B cell (primary cell): Measurements from ENCODE around the gene UAP1L1. TPM values are rescaled to one million over a fixed set of nuclear protein-coding genes. Genes with fewer than 3 reads are reported as not detected.

Experiments
- ATAC-seq: fragments of 200-7000 bp; cut with Tn5 transposase; one replicate; pipeline ENCODE4 v1.10.0; 2021; ENCODE audit warnings: low read depth, mild to moderate bottlenecking, moderate number of reproducible peaks, moderate library complexity
- CTCF ChIA-PET: fragments of 350-600 bp; sonication (Branson Sonifier 250); formaldehyde crosslinking; loops from one replicate; lab custom pipeline; 2021; ENCODE audit warnings: antibody characterized with exemption, inconsistent platforms; lab: Charles Lee
- POLR2A ChIA-PET: fragments of 350-600 bp; sonication (Branson Sonifier 250); formaldehyde crosslinking; loops from one replicate; lab custom pipeline; 2021; ENCODE audit warnings: antibody characterized with exemption; lab: Charles Lee
- DNase-seq: peaks from one replicate; pipeline ENCODE4 v3.0.0; 2013
- H2AFZ ChIP-seq: 2 replicates; pipeline ENCODE4 v1.6.1; 2012; ENCODE audit warnings: mild to moderate bottlenecking, low read depth, low read length; ENCODE audit not compliant: insufficient read depth, poor library complexity, severe bottlenecking
- H3K27ac ChIP-seq, 2 donors: 1 replicate in 1 of 2; 2 replicates in 1 of 2; pipeline ENCODE4 v1.5.1; 2012 to 2013; ENCODE audit warnings: low read length in 2 of 2, mild to moderate bottlenecking in 2 of 2, moderate library complexity in 1 of 2
- H3K27me3 ChIP-seq, 4 experiments: fragments of 200-600 bp in 1 of 4; sonication (generic) in 1 of 4; replicated peaks in 1 of 4; 1 replicate in 2 of 4; 2 replicates in 2 of 4; pipeline versions ENCODE4 v1.6.1 to v1.7.0; 2013 to 2016; ENCODE audit warnings: low read length in 3 of 4, mild to moderate bottlenecking in 2 of 4, mixed read lengths in 1 of 4, moderate library complexity in 1 of 4; ENCODE audit not compliant: insufficient read depth in 4 of 4, control insufficient read depth in 3 of 4; ENCODE audit errors: control extremely low read depth in 1 of 4
- H3K36me3 ChIP-seq, 2 experiments: replicated peaks in 1 of 2; 1 replicate in 1 of 2; 2 replicates in 1 of 2; pipeline versions ENCODE4 v1.6.1 to v1.7.1; 2013; ENCODE audit warnings: low read length in 1 of 2; ENCODE audit not compliant: insufficient read depth in 2 of 2, control insufficient read depth in 1 of 2; ENCODE audit errors: control extremely low read depth in 1 of 2, extremely low read depth in 1 of 2
- H3K4me1 ChIP-seq, 2 donors: fragments of 200-600 bp in 1 of 2; sonication (generic) in 1 of 2; 1 replicate in 1 of 2; 2 replicates in 1 of 2; pipeline versions ENCODE4 v1.5.1 to v1.6.1; 2013 to 2017; ENCODE audit warnings: low read length in 2 of 2; ENCODE audit not compliant: control insufficient read depth in 2 of 2, insufficient read depth in 2 of 2
- H3K4me2 ChIP-seq: replicated peaks from 2 replicates; pipeline ENCODE3; 2012; ENCODE audit warnings: mild to moderate bottlenecking, low read depth, low read length; ENCODE audit not compliant: poor library complexity, severe bottlenecking
- H3K4me3 ChIP-seq, 5 experiments: fragments of 200-600 bp in 1 of 5; sonication (generic) in 1 of 5; 1 replicate in 3 of 5; 2 replicates in 2 of 5; pipeline versions ENCODE4 v1.5.1 to v1.7.0; 2011 to 2016; ENCODE audit warnings: low read length in 4 of 5, mild to moderate bottlenecking in 4 of 5, low read depth in 2 of 5, control low read depth in 1 of 5, moderate library complexity in 1 of 5; ENCODE audit not compliant: insufficient read depth in 1 of 5; ENCODE audit errors: control extremely low read depth in 1 of 5, extremely low read depth in 1 of 5
- H3K79me2 ChIP-seq: fragments of 200-600 bp; sonication (generic); one replicate; pipeline ENCODE4 v1.6.0; 2016; ENCODE audit warnings: low read length; ENCODE audit not compliant: control insufficient read depth, insufficient read depth
- H3K9ac ChIP-seq: fragments of 200-600 bp; sonication (generic); 2 replicates; pipeline ENCODE4 v1.6.1; 2017; ENCODE audit warnings: mild to moderate bottlenecking, low read length, moderate library complexity
- H3K9me3 ChIP-seq, 3 donors: one replicate each; pipeline versions ENCODE4 v1.6.1 to v1.7.1; 2013; ENCODE audit warnings: low read length in 2 of 3; ENCODE audit not compliant: control insufficient read depth in 2 of 3, insufficient read depth in 1 of 3; ENCODE audit errors: control extremely low read depth in 1 of 3
- H4K20me1 ChIP-seq: 2 replicates; pipeline ENCODE4 v1.6.0; 2012; ENCODE audit warnings: mild to moderate bottlenecking, low read length; ENCODE audit not compliant: insufficient read depth, control insufficient read depth, poor library complexity, severe bottlenecking
- H3K27ac Mint-ChIP-seq: one replicate; pipeline ENCODE4 v1.8.0; 2021; ENCODE audit warnings: mixed read lengths
- H3K27me3 Mint-ChIP-seq: one replicate; pipeline ENCODE4 v1.8.0; 2021; ENCODE audit warnings: mixed read lengths
- H3K4me1 Mint-ChIP-seq: one replicate; pipeline ENCODE4 v1.8.0; 2021; ENCODE audit warnings: mixed read lengths
- H3K4me3 Mint-ChIP-seq: one replicate; pipeline ENCODE4 v1.8.0; 2021; ENCODE audit warnings: mixed read lengths
- H3K9me3 Mint-ChIP-seq: one replicate; pipeline ENCODE4 v1.8.0; 2022; ENCODE audit warnings: mixed read lengths; ENCODE audit not compliant: insufficient read depth
- CTCF ChIP-seq: fragments of 200-600 bp; IDR thresholded peaks from one replicate; pipeline ENCODE4 v1.8.0; 2022; ENCODE audit warnings: antibody characterized with exemption, mild to moderate bottlenecking
- EZH2 ChIP-seq: IDR thresholded peaks from 2 replicates; pipeline ENCODE4 v1.6.1; 2012; ENCODE audit warnings: borderline replicate concordance, low read depth, mild to moderate bottlenecking, moderate library complexity, low read length; ENCODE audit not compliant: insufficient read depth, poor library complexity, severe bottlenecking
- WGBS: methylation state at CpG from one replicate; pipeline ENCODE4 v1.1.5; 2013; ENCODE audit warnings: missing lambda C conversion rate; ENCODE audit not compliant: insufficient coverage; 5-methylcytosine and 5-hydroxymethylcytosine counted together
- intact Hi-C: fragments of 100-400 bp; cut with micrococcal nuclease; formaldehyde crosslinking; loops from one replicate; pipeline ENCODE4 v1.10.0; 2022
- polyA plus RNA-seq: library from polyadenylated mRNA; depleted of rRNA; stranded (reverse); fragments of >200 nt; gene quantifications from 2 replicates; pipeline ENCODE4 v1.2.3, GENCODE V29; 2012
- total RNA-seq, 2 donors: library from RNA; stranded (reverse); fragments of 120-200 nt in 1 of 2; gene quantifications; 1 replicate in 1 of 2; 2 replicates in 1 of 2; pipeline versions ENCODE4 v1.2.3 to v1.2.4, GENCODE V29; 2013 to 2022

The UAP1L1 gene
- total and polyA plus RNA-seq, 2 donors (not counting 1 experiment from before 2014, with no cell fraction given), result 29.1 to 47.6 TPM

DNA sequence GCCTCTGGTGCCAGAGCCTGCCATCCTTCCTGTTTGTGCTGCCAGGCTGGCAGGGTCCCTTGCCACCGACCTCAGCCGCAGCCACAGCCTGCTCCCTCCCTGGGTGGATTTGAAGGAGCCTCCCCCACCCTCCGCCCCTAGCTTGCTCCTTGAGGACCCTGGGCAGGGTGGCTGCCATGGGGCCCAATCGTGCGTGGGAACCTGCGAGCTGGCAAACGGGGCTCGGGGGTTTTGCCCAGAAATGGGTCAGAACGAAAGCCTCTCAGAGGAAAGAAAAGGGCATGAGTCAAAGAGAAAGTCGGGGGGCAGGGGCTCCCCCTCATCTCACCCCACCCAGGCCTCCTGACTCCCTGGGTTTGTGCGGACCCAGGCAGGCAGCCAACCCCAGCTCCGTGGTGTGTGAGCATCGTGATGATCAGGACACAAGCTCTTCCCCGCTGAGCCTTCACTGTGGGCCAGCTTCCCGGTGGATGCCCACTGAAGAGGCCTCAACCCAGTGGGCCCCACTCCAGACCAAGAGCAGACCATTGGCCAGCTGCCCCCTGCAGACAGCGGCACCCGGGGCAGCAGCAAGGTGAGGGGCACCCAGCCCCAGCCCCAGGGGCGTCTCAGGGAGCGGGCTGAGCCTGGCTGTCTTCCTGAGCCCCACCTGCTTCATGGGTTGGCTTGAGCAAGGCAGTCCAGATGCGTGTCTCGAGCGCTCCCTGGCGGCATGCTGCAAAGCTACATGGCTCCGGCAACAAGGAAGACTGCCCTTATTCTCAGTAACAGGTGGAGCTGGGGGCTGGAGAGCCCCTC is 42.4 kb upstream of the UAP1L1 start:
- peak; percentile 90 for TF ChIP-seq CTCF
- TF ChIP-seq EZH2, result no peak
- CTCF ChIA-PET, result interaction anchor here (0.6 to 3.9 kb wide), 64 partner anchors 9 to 545 kb away, joined by 3 to 106 read pairs (median 4); partner anchors contain the start of genes AJM1, C8G, CLIC3 and DPP7
- H3K27ac ChIP-seq, result peak overlapping the region; percentile 36 to 47
- H3K27me3 Mint-ChIP-seq, result no peaks in the 10 kb centered on the region
- peak overlapping the region; percentile 82 for H3K4me2 ChIP-seq
- no peaks in the 10 kb centered on the region for H4K20me1 ChIP-seq
- peak overlapping the region; percentile 86 for H3K27ac Mint-ChIP-seq
- peaks cover 12% of the 10 kb centered on the region for H3K79me2 ChIP-seq
- H3K27me3 ChIP-seq, result peaks cover 0 to 6% (median 0%) of the 10 kb centered on the region in 4 experiments
- H3K9me3 Mint-ChIP-seq, result no peaks in the 10 kb centered on the region
- H3K4me3 Mint-ChIP-seq, result peak overlapping the region; percentile 79
- H3K4me1 Mint-ChIP-seq, result peaks cover 47% of the 10 kb centered on the region
- peak overlapping the region in 4 of 5 experiments; percentile 8 to 37 (median 22) for H3K4me3 ChIP-seq
- H2AFZ ChIP-seq, result peak overlapping the region; percentile 61
- H3K9me3 ChIP-seq, result peaks cover 0 to 11% (median 0%) of the 10 kb centered on the region in 3 donors
- H3K36me3 ChIP-seq, result no peaks in the 10 kb centered on the region
- peaks cover 51 to 56% of the 10 kb centered on the region in 2 donors for H3K4me1 ChIP-seq
- ATAC-seq (peak; percentile 64), DNase-seq (peak; percentile 91)
- POLR2A ChIA-PET, result interaction anchor here (0.6 to 1.4 kb wide), 12 partner anchors 14 to 388 kb away, joined by 3 to 6 read pairs (median 3); partner anchors contain the start of genes EXD3, NOXA1, PAXX and RABL6
- H3K9ac ChIP-seq, result peak overlapping the region; percentile 52
- under 1% methylated on average over 20 of the region's 24 CpGs for WGBS
- intact Hi-C loops, result loop anchor here (1.0 to 5.0 kb wide), 4 partner anchors 31 to 248 kb away; partner anchors contain the start of genes AJM1 and SAPCD2
